ENCODE measurements around the gene MEGF8. TPM values are rescaled to one million over a fixed set of nuclear protein-coding genes. Genes with fewer than 3 reads are reported as not detected.

MEGF8 gene
- total RNA-seq, 1 donor from 2014 or later: 7.1 TPM

DNA sequence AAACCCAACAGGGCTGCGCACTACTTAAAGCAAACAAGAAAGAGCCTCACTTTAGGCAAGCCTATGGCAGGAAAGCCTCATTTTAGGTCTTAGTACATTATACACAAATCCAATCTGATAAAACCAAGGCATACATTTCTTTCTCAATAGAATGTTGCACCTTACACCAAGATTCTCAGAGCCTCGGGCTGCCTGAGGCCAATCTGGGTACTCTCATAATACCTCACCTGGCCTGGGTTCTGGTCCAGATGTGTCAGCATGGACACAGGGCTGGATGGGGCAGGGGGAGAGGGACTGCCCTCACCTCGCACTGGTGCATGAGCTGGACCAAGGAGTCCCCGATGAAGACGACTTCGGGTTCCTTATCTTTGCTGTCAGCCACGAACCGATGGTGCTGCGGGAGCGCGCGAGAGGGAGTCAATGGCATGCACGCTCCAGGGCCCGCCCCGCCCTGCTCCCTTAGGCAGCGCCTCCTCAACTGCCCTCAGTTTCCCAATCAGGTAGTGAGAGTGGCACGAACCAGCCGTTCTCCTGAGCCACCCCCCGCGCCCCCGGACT lies 23.7 kb upstream of the MEGF8 start, which contains the start of gene PRR19:
Gene PRR19 (plus strand): TSS at position 487 of the 558 bp plus-strand sequence. CDS start 7,453 bp downstream, outside the sequence.
- FAIRE-seq (no peak), DNase-seq (ENCODE audit: low read depth) (no peak)
- Histone ChIP-seq H3K4me3 (ENCODE audit: low read depth, low read length) (peak within 1 kb of the TSS; percentile 64), H3K36me3 (ENCODE audit: control insufficient read depth, insufficient read depth, low read length) (peaks cover 3% of the 10 kb centered on the region), H3K27me3 (ENCODE audit: control insufficient read depth, insufficient read depth, low read length) (no peaks in the 10 kb centered on the region)
- TF ChIP-seq, protein P1, sequence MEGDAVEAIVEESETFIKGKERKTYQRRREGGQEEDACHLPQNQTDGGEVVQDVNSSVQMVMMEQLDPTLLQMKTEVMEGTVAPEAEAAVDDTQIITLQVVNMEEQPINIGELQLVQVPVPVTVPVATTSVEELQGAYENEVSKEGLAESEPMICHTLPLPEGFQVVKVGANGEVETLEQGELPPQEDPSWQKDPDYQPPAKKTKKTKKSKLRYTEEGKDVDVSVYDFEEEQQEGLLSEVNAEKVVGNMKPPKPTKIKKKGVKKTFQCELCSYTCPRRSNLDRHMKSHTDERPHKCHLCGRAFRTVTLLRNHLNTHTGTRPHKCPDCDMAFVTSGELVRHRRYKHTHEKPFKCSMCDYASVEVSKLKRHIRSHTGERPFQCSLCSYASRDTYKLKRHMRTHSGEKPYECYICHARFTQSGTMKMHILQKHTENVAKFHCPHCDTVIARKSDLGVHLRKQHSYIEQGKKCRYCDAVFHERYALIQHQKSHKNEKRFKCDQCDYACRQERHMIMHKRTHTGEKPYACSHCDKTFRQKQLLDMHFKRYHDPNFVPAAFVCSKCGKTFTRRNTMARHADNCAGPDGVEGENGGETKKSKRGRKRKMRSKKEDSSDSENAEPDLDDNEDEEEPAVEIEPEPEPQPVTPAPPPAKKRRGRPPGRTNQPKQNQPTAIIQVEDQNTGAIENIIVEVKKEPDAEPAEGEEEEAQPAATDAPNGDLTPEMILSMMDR (IDR thresholded peaks at IDR 0.05; ENCODE audit: insufficient read depth, low read length, severe bottlenecking): no peak

DNA sequence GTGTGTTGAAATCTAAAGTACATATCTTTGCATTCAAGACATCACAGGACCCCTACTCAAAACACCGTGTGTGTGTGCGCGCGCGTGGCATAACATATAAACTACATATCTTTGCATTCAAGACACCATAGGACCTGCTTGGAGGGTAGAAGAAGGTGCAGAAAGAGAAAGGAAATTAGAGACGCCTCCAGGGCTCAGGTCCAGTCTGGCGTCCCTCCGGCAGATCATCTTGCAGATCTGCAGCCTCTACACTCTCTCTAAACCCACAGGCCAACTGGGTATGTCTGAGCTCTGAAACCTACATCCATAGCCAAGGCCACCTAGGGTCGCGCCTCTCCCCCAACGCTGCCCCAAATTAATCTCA lies 22.4 kb upstream of the MEGF8 start:
- DNase-seq (ENCODE audit: low read depth) (no peak), FAIRE-seq (no peak)
- TF ChIP-seq, protein P1 (IDR thresholded peaks at IDR 0.05; ENCODE audit: insufficient read depth, low read length, severe bottlenecking): no peak
- Histone ChIP-seq H3K4me3 (ENCODE audit: low read depth, low read length) (peak overlapping the region; percentile 64), H3K36me3 (ENCODE audit: control insufficient read depth, insufficient read depth, low read length) (no peaks in the 10 kb centered on the region), H3K27me3 (ENCODE audit: control insufficient read depth, insufficient read depth, low read length) (no peaks in the 10 kb centered on the region)

DNA sequence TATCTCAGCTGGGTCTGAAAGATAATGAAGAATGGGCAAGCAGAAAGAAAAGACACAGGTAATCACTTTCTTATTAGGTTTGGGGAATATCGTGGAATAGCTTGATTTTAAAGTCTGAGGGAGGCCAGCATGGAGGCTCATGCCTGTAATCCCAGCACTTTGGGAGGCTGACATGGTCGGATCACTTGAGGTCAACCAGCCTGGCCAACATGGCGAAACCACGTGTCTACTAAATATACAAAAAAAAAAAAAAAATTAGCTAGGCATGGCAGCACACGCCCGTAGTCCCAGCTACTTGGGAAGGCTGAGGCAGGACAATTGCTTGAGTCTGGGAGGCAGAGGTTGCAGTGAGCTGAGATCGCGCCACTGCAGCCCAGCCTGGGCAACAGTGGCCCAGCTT lies 21.6 kb upstream of the MEGF8 start:
- DNase-seq (ENCODE audit: low read depth) (no peak), FAIRE-seq (peak; percentile 75)
- Histone ChIP-seq H3K27me3 (ENCODE audit: control insufficient read depth, insufficient read depth, low read length) (no peaks in the 10 kb centered on the region), H3K36me3 (ENCODE audit: control insufficient read depth, insufficient read depth, low read length) (no peaks in the 10 kb centered on the region), H3K4me3 (ENCODE audit: low read depth, low read length) (no peak overlapping the region)
- TF ChIP-seq, protein P1 (IDR thresholded peaks at IDR 0.05; ENCODE audit: insufficient read depth, low read length, severe bottlenecking): no peak

DNA sequence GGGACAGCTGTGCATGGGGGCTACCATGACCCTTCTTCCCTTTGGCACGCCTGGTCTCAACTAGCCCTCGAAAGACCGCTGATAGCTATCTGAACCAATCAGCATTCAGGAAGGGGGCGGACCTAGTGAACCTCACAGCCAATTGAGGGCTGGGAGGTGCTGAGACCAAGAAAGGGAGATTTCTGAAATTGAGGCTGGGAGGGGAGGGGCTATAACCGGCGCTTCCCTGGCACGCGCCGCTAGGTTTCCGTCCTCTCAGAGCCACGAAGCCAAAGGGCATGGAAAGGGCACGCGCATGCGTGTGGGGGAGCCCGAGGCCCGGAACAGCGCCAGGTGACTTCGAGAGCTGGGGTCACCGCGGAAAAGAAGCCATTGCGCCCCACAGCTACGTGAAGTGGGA lies 18.8 kb upstream of the MEGF8 start:
- TF ChIP-seq, protein P1 (IDR thresholded peaks at IDR 0.05; ENCODE audit: insufficient read depth, low read length, severe bottlenecking): no peak
- Histone ChIP-seq H3K4me3 (ENCODE audit: low read depth, low read length) (no peak overlapping the region), H3K36me3 (ENCODE audit: control insufficient read depth, insufficient read depth, low read length) (no peaks in the 10 kb centered on the region), H3K27me3 (ENCODE audit: control insufficient read depth, insufficient read depth, low read length) (no peaks in the 10 kb centered on the region)
- no peak for FAIRE-seq
- no peak for DNase-seq (ENCODE audit: low read depth)

DNA sequence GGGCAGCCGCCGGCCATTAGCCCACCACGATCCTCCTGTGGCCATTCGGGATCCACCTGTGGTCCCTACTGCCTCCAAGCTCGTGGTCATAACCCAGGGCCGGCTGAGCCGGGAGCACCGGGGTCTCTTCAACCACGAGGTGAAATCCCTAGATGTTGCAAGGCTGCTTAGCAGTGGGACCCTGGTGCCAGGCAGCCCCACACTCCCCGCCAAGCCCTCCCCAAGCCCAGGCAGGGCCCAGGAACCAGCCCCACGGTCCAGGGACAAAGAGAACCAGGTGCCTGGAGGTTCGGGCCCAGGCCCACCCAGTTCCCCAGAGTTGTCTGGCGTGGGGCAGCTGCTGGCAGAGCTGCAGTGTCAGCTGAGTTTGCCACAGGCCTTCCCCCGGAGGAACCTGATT lies 15.7 kb upstream of the MEGF8 start:
- TF ChIP-seq, protein P1 (IDR thresholded peaks at IDR 0.05; ENCODE audit: insufficient read depth, low read length, severe bottlenecking): no peak
- DNase-seq (ENCODE audit: low read depth): no peak
- no peak for FAIRE-seq
- Histone ChIP-seq H3K36me3 (ENCODE audit: control insufficient read depth, insufficient read depth, low read length) (no peaks in the 10 kb centered on the region), H3K4me3 (ENCODE audit: low read depth, low read length) (no peak overlapping the region), H3K27me3 (ENCODE audit: control insufficient read depth, insufficient read depth, low read length) (peaks cover 8% of the 10 kb centered on the region)

DNA sequence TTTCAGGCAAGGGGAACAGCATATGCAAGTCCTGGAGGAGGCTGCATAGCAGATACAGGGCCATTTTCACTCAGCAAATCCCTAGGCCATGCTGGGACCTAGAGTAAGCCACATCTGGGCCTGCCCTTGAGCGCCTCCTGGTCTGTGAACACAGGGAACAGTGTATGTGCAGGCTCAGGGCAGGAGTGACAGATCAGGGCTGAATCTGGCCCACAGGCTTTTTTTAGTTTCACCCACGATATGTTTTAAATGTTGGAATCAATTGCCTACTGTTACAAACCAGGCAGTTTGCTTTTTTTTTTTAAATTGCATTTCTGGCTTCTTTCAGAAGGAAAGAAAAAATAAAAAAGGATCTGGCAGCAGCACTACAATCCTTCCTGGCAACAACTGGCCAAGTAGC lies 13.8 kb upstream of the MEGF8 start:
- TF ChIP-seq, protein P1 (IDR thresholded peaks at IDR 0.05; ENCODE audit: insufficient read depth, low read length, severe bottlenecking): peak; percentile 9
- DNase-seq (ENCODE audit: low read depth) (no peak), FAIRE-seq (no peak)
- Histone ChIP-seq H3K36me3 (ENCODE audit: control insufficient read depth, insufficient read depth, low read length) (no peaks in the 10 kb centered on the region), H3K27me3 (ENCODE audit: control insufficient read depth, insufficient read depth, low read length) (peaks cover 9% of the 10 kb centered on the region), H3K4me3 (ENCODE audit: low read depth, low read length) (no peak overlapping the region)

All from bronchial epithelial cell (primary cell).